ENCODE data around the gene BSCL2. TPM values are rescaled to one million over a fixed set of nuclear protein-coding genes. Genes with fewer than 3 reads are reported as not detected.

Gene BSCL2
- total and polyA plus RNA-seq, 2 of the 13 experiments (the other 11 are each of a cell fraction or from before 2014, with no cell fraction given) = 19.5 to 21.1 TPM

GRCh38 chr11:62671608-62672389 is 35.4 kb downstream of the BSCL2 start, which contains the start of the genes LBHD1 and UQCC3 (continued):
- TF ChIP-seq, protein P1, sequence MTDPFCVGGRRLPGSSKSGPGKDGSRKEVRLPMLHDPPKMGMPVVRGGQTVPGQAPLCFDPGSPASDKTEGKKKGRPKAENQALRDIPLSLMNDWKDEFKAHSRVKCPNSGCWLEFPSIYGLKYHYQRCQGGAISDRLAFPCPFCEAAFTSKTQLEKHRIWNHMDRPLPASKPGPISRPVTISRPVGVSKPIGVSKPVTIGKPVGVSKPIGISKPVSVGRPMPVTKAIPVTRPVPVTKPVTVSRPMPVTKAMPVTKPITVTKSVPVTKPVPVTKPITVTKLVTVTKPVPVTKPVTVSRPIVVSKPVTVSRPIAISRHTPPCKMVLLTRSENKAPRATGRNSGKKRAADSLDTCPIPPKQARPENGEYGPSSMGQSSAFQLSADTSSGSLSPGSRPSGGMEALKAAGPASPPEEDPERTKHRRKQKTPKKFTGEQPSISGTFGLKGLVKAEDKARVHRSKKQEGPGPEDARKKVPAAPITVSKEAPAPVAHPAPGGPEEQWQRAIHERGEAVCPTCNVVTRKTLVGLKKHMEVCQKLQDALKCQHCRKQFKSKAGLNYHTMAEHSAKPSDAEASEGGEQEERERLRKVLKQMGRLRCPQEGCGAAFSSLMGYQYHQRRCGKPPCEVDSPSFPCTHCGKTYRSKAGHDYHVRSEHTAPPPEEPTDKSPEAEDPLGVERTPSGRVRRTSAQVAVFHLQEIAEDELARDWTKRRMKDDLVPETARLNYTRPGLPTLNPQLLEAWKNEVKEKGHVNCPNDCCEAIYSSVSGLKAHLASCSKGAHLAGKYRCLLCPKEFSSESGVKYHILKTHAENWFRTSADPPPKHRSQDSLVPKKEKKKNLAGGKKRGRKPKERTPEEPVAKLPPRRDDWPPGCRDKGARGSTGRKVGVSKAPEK (CRISPR knock-in tag; IDR thresholded peaks at IDR 0.05; ENCODE audit: borderline replicate concordance) = no peak
- TF ChIP-seq MED1 (CRISPR knock-in tag; IDR thresholded peaks at IDR 0.05) (peak; percentile 67), ZFP1 (CRISPR knock-in tag; IDR thresholded peaks at IDR 0.05) (no peak), TRAFD1 (CRISPR knock-in tag; IDR thresholded peaks at IDR 0.05; ENCODE audit: borderline replicate concordance) (no peak), ATAD3A (CRISPR knock-in tag; IDR thresholded peaks at IDR 0.05) (no peak), ZNF703 (CRISPR knock-in tag; IDR thresholded peaks at IDR 0.05; ENCODE audit: borderline replicate concordance) (no peak; the same call in 1 of the 2 replicates), CREM (IDR thresholded peaks at IDR 0.05) (no peak), CREM (CRISPR knock-in tag; IDR thresholded peaks at IDR 0.05) (no peak), ZNF124 (CRISPR knock-in tag; IDR thresholded peaks at IDR 0.05) (no peak), ELF1 (CRISPR knock-in tag; IDR thresholded peaks at IDR 0.05) (peak; percentile 83), GZF1 (CRISPR knock-in tag; IDR thresholded peaks at IDR 0.05) (0 out of 2 replicates have a peak, but pooled peaks have one; percentile 17), ZNF781 (CRISPR knock-in tag; IDR thresholded peaks at IDR 0.05; ENCODE audit: borderline replicate concordance, not compliant biosample characterization) (peak; percentile 44), HNRNPLL (IDR thresholded peaks at IDR 0.05; ENCODE audit: low read depth, low read length, poor library complexity, severe bottlenecking) (peak; percentile 100), POLR2A (IDR thresholded peaks at IDR 0.05; ENCODE audit: insufficient read depth in 1 of 2, low read depth in 2 of 2, low read length in 2 of 2) (peak; percentile 80 to 82), MED8 (CRISPR knock-in tag; IDR thresholded peaks at IDR 0.05; ENCODE audit: insufficient replicate concordance) (no peak), HDAC1 (CRISPR knock-in tag; IDR thresholded peaks at IDR 0.05) (peak; percentile 68; the same call in 1 of the 2 replicates), MBD4 (IDR thresholded peaks at IDR 0.05; ENCODE audit: borderline replicate concordance, low read length) (no peak), ZNF17 (CRISPR knock-in tag; IDR thresholded peaks at IDR 0.05) (0 out of 2 replicates have a peak, but pooled peaks have one; percentile 69), MYNN (CRISPR knock-in tag; IDR thresholded peaks at IDR 0.05; ENCODE audit: low read depth) (no peak; the same call in 1 of the 2 replicates), ZNF281 (CRISPR knock-in tag; IDR thresholded peaks at IDR 0.05; ENCODE audit: borderline replicate concordance) (no peak), SMYD3 (CRISPR knock-in tag; IDR thresholded peaks at IDR 0.05) (no peak), FOXA1 (IDR thresholded peaks at IDR 0.05) (no peak), FOXA1 (CRISPR knock-in tag; IDR thresholded peaks at IDR 0.05) (no peak)
- TF ChIP-seq, protein P2, sequence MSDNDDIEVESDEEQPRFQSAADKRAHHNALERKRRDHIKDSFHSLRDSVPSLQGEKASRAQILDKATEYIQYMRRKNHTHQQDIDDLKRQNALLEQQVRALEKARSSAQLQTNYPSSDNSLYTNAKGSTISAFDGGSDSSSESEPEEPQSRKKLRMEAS (IDR thresholded peaks at IDR 0.05) = peak; percentile 65

Measured in HepG2 (cell line).